ENCODE data around the gene CORIN.
"Not testable (repeated sequence)": the region's sequence is repeated elsewhere in the genome, so short reads cannot be mapped to it uniquely, and the experiment has no call there.

CORIN gene

GRCh38 chr4:47624031-47624441 lies 213.8 kb downstream of the CORIN start:
- no peak for DNase-seq

DNA sequence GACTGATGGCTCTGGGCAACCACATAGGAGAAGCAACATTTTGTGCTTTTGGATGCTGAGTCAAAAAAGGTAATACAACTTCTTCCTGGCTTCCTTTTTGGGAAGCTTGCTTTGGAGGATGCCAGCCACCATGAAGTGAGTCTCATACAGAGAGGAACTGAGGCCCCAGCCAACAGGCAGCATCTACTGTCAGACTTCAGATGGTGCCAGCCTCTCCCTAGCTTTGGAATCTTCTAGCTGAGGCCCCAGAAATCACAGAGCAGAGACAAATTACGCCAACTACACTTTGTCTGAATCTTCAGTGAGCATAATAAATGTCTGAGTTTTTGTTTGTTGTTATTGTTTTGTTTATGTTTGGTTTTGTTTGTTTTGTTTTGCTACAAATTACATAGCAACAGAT lies 216.7 kb downstream of the CORIN start:
- DNase-seq, result no peak

DNA sequence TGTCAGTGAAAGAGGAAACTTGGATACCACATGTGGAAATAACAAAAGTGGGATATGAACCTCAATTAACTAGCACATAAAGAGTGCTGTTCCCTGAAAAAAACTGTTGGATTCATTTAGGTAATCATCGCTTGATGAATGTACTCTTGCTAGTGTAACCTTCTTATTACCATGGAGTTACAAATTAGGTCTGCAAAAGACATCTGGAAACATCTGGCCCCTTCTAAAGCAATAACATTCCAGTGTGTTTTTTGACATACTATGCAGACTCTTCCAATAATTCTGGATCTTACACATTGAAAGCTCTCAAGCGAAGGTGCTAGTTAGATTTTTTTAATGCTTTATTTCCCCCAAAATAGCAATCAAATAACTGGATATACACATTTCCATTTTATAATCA lies 218.2 kb downstream of the CORIN start:
- DNase-seq, result no peak

DNA sequence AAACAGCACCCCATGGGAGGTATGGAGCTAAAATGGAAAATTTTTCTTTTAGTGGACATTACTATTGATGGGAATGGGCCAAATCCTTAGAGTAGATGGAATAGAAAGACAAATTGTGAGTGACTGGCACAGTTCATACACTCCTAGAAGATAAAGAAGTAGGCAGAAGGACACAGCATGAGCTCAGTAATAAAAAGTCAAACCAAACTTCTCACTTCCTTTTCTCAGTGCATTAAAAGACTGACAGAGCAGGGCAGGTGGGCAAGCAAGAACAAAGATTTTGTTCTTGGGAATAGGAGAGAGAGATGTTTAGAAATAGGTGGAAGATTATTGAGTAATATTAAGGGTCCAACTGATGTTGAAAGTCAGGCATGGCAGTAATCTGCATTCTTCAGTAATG lies 220.3 kb downstream of the CORIN start:
- no peak for DNase-seq

DNA sequence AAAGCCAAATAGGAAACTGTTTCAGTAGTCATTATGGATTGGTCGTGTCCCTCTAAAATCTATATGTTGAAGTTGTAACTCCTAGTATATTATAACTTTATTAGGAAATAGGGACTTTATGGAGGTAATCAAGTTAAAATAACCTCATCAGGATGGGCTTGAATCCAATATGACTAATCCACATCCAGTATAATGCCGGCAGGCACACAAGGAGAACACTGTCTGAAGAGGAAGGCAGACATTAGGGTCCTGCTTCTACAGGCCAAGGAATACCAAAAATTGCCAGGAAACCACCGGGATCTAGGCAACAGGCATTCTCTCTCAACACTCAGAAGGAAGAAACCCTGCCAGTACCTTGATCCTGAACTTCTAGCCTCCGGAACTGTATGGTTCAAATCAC lies 222.5 kb downstream of the CORIN start:
- DNase-seq, result no peak

DNA sequence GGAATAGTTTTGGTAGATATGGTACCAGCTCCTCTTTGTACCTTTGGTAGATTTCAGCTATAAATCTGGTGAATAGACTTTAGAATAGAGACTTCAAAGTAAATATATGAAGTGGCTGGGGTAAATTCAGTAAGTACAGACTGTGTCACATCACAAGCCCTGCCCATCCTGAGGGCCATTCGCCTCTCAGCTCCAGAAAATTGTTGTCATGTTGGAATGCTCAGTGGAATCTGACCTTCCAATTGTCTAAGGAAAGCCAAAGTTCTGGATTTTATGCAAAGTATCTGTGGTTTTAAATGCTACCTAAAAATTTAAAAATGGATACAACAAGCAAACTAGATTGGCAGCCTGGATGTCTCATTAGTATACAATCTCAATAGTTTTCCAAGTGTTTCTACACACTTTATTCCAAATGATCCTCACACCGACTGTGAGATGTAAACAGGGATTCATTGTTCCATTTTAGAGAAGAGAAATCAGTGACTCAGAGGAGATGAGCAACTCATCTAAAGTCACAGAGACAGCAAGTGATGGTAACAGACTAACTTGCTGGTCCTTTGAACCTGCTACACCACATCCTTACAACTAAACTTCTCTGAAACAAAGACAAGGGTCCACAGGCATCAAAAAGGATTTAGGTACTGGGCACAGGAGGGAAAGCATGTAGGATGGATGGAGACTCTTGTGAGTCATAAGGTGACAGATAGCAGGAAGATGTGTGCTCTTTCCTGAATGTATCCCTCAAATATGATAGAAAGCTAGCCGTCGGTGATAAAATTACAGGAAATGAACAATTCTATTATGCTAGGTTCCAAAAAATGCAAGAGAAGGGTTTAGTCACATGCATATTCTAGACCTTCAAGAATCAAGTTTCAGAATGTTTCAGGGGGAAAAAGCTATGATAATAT lies 225.5 kb downstream of the CORIN start:
- no peak for DNase-seq

DNA sequence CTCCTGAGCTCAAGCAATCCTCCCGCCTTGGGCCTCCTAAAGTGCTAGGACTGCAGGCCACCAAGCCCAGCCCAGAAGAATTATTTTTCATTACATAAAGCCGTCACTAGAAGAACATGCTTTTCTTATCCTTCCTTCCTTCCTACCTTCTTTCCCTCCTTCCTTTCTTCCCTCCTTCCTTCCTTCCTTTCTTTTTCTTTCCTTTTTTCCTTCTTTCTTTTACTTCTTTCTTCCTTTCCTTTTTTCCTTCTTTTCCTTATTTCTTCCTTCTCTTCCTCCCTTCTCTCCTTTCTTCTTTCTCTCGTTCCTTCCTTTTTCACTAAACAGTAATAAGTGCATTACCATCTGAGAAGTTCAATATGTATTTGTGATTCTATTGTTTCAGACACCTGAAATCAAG lies 231.4 kb downstream of the CORIN start:
- no peak for DNase-seq

- no peak for DNase-seq
Measured at GRCh38 chr4:47598896-47599295, 239.0 kb downstream of the CORIN start.

GRCh38 chr4:47598320-47598719 lies 239.5 kb downstream of the CORIN start:
- no peak for DNase-seq

DNA sequence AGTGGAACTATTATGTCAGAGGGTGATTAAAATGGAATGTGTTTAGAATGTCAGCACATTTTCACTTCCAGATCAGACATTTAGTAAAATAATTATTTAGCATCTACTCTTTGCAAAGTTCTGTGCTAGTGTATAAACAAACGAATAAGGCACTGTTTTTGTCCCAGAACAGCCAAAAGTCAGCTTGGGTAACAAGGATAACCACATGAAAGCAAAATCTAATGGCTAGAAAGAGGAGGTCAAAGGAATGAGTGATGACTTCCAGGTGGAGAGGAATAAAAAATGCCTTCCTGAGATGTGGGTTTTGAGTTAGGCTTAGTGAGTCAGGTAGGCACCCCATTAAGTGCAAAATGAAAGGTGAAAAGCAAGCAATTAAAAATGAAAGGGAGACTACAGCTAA lies 240.2 kb downstream of the CORIN start:
- DNase-seq, result no peak

GRCh38 chr4:47590325-47590724 lies 247.5 kb downstream of the CORIN start:
- DNase-seq, result no peak

DNA sequence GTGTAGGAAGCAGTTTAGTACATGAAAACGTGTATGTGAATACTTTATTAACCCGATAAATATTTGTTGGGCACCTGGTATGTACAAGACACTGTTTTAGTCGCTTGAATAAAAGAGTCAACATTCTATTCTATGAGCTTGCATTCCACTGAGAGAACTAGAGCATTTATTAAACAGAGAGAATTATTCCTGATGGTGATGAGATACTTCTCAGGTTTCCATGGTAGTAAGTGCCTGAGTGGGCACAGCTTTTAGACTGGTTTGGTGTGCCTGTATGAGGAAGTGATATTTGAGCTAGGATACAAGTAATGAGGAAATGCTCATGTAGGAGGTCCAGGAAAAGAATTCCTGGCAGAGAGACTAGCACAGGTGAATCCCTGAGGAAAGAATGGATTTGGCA lies 258.6 kb downstream of the CORIN start:
- DNase-seq, result no peak

DNA sequence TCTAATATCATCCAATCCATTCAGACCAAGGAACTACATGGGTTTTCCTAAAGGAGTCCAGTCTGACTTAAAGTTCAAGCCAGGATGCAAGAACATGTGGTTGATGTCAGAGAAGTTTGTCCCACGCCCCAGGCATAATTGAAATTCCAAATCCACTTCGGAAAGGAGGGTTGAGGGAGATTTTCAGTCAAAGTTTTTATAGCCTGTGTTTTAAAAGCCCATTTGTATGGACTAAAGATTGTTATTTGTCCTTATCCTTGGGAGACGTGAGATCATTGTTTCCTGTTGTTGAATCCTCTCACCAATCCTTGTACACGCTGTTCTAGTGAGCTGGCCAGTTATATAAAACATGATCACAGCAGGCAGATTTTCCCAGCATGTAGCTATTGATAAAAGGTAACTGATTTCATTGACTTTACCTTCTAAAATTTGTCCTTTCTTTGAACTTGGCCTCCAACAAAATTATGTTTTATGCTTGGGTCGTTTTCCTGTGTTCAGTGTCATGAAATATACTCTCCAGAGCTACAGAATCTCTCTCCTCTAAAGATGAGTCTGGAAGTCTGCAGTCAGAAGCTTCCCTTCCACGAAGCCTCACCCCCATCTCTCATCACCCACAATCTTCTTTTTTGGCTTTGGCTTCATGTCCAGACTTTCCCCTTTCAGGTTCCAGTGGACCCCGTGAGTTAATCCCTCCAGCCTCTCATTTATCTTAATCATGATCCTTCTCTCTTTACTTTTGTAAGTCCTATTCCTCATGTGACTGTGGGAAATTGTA lies 259.9 kb downstream of the CORIN start:
- no peak for DNase-seq

DNA sequence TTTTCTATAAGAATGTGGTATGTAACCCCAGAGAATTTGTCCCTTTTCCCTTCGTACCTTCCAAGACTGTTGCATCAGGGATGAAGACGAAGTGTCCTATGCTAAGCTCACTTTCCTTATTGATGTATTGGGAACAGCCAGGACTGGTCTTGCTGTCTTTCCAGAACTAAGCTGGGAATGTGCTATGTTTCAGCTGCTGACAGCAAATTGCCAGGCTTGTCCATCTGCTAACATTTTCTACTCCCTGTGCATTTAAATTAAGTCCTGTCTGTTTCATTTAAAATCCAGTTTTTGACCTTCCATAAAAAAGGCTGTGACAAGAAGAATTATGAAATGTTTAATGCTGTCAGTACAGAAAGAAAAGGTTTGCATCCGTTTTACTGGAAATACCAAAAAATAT lies 264.9 kb downstream of the CORIN start:
- no peak for DNase-seq

GRCh38 chr4:47570816-47571215 lies 267.1 kb downstream of the CORIN start:
- no peak for DNase-seq

DNA sequence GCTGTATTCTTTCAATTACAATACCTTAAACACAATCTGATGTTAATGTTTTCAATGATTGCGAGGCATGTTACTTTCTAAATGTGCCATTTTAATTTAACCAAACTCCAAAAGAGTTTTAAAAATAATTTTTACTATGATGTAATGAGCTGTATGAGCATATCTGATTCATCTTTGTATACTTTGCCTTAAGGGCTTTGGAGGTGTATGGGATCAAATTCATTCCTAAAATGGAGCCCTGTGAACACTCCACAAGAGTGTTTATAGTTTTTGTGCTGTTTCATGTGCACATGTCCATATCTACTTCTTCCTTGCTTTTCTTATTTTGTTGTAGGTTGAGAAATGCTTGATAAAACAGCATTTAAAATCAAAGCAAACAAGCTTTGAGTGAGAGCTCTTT lies 270.4 kb downstream of the CORIN start:
- no peak for DNase-seq

- DNase-seq, result no peak
Measured at GRCh38 chr4:47566969-47567368, 270.9 kb downstream of the CORIN start.

DNA sequence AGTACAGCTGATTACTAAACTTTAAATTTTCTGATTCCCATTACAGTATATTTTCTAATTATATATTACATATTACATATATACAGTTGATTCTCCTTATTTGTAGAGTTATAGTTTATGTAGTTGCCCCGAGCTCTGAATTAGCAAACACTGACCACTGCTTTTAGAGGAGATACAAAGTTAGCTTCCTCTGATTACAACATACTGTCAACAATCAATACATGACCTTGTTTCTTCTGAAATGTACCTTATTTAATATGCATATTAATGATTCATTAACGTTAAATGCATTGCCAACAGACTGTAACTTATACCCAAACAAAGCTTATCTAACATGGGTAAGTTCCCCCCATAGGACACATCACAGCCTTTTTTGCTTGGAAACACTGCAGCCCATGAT lies 271.3 kb downstream of the CORIN start:
- DNase-seq, result no peak

DNA sequence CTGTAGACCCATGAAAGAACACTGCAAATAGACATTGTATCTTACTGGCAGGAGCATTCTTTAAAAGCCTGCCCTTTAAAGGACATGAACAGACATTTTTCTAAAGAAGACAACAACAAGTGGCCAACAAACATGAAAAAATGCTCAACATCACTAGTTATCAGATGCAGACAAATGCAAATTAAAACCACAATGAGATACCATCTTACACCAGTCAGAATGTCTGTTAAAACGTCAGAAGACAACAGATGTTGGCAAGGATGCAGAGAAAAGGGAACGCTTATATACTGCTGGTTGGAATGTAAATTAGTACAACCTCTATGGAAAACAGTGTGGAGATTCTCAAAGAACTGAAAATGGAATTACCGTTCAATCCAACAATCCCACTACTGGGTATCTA lies 275.6 kb downstream of the CORIN start:
- no peak for DNase-seq

DNA sequence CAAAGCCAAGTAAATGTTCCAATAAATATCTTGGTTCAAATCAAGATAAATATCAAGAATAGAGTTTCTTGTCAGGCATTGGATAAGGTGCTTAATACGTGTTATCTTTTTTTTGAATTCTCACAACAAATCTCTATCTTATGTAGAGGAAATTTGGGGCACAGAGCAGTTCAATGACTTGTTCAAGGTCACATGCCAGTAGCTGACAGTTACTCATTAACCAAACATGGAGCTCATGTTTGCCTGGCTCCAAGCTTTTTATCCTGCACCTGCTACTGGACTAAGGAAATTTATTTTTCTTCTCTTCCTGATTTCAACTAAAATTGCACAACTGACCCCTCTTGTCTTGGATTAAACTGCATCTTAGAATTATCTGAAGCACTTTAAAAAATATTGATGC lies 276.5 kb downstream of the CORIN start:
- DNase-seq, result no peak

DNA sequence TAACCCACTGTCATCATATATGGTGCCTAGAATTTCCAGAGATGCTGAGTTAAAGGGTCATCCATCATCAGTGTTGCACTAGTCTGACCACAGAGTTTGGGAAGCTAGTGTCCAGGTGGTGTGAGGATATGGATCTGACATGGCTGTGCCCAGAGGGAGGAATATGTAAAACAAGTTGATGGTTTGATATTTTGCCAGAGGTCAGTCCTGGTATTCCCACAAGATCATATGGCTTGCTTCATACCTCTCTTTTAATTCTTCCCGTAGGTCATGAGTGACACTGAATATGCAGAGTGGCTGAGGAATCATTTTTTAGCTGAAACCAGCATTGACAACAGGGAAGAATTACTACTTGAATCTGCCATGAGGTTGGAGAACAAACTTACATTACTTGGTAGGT lies 277.2 kb downstream of the CORIN start:
- DNase-seq, result no peak

GRCh38 chr4:47557255-47557654 lies 280.6 kb downstream of the CORIN start:
- DNase-seq, result no peak

DNA sequence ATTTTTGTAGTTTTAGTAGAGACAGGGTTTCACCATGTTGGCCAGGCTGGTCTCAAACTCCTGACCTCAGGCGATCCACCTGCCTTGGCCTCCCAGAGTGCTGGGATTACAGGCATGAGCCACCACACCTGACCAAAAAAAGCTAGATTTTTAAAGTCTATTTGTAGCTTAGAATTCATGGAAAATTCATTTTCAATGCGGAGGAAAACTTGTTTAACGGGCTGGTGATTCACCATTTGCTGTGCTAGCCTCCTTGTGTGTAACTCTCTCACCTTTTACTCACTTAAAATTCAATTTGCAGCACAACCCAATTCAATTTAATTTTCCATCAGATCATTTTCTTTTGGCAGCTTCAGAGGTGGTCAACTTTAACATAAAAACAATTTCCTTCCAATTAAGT lies 281.9 kb downstream of the CORIN start:
- not testable (repeated sequence) for DNase-seq
